HG02885 (cell line): ENCODE data around the gene C1RL.
"Not testable (repeated sequence)": the region's sequence is repeated elsewhere in the genome, so short reads cannot be mapped to it uniquely, and the experiment has no call there.

Experiments used
- ATAC-seq: cut with Tn5 transposase; IDR thresholded peaks from one replicate; pipeline ENCODE4 v1.9.1; 2021; ENCODE audit warnings: mild to moderate bottlenecking; ENCODE audit not compliant: unreplicated experiment, poor library complexity

Gene C1RL

GRCh38 chr12:7068240-7068993 lies 40.6 kb downstream of the C1RL start:
- ATAC-seq, result no peak

GRCh38 chr12:7067096-7067495 lies 41.9 kb downstream of the C1RL start:
- no peak for ATAC-seq

GRCh38 chr12:7066596-7066995 lies 42.4 kb downstream of the C1RL start:
- no peak for ATAC-seq

- ATAC-seq, result no peak
Measured at GRCh38 chr12:7065073-7065623, 43.9 kb downstream of the C1RL start.

GRCh38 chr12:7064516-7064915 lies 44.5 kb downstream of the C1RL start:
- ATAC-seq, result no peak

- ATAC-seq, result no peak
Measured at GRCh38 chr12:7061596-7061995, 47.4 kb downstream of the C1RL start.

- no peak for ATAC-seq
Measured at GRCh38 chr12:7061138-7061537, 47.9 kb downstream of the C1RL start.

- no peak for ATAC-seq
Measured at GRCh38 chr12:7060353-7060954, 48.6 kb downstream of the C1RL start, which contains the start of gene C1S. Gene C1S, plus strand, starts transcription at chr12:7060718. Its CDS starts 1,195 bp downstream, at chr12:7061913.

- ATAC-seq, result no peak
Measured at GRCh38 chr12:7059780-7060179, 49.2 kb downstream of the C1RL start.

- no peak for ATAC-seq
Measured at GRCh38 chr12:7058850-7059395, 50.1 kb downstream of the C1RL start.

GRCh38 chr12:7058163-7058845 lies 50.7 kb downstream of the C1RL start:
- ATAC-seq, result no peak

GRCh38 chr12:7055736-7056135 lies 53.3 kb downstream of the C1RL start:
- ATAC-seq, result not testable (repeated sequence)

GRCh38 chr12:7054925-7055324 lies 54.1 kb downstream of the C1RL start:
- ATAC-seq, result no peak

GRCh38 chr12:7049973-7050372 lies 59.0 kb downstream of the C1RL start:
- not testable (repeated sequence) for ATAC-seq

- not testable (repeated sequence) for ATAC-seq
Measured at GRCh38 chr12:7049445-7049951, 59.5 kb downstream of the C1RL start.

- no peak for ATAC-seq
Measured at GRCh38 chr12:7047306-7047705, 61.7 kb downstream of the C1RL start.

GRCh38 chr12:7046383-7047105 lies 62.5 kb downstream of the C1RL start:
- no peak for ATAC-seq

GRCh38 chr12:7045913-7046312 lies 63.1 kb downstream of the C1RL start:
- ATAC-seq, result no peak
